Measurements from ENCODE around the gene SOX14.

- TF ChIP-seq GATA2 (IDR thresholded peaks at IDR 0.05; ENCODE audit: low read depth, low read length) (no peak), GATA3 (IDR thresholded peaks at IDR 0.05; ENCODE audit: low read depth, low read length) (no peak)
These were observed 14.8 kb downstream of the SOX14 start for GRCh38 chr3:137778941-137779340.

Measured in SH-SY5Y (cell line).